Heart right ventricle (tissue), 16 donors: Measurements from ENCODE around the gene RBM14. TPM values are rescaled to one million over a fixed set of nuclear protein-coding genes. Genes with fewer than 3 reads are reported as not detected.

Experiments used
- ATAC-seq, 8 donors: fragments of 200-7000 bp; cut with Tn5 transposase; one replicate each; pipeline ENCODE4 v1.9.1; 2020; ENCODE audit warnings: mild to moderate bottlenecking in 8 of 8, moderate library complexity in 8 of 8, moderate number of reproducible peaks in 1 of 8
- DNase-seq, 2 donors: peaks; one replicate each; pipeline ENCODE4 v3.0.0-alpha.2; 2020
- H3K27ac ChIP-seq, 10 donors: fragments of 200-600 bp; sonication (generic) in 2 of 10; one replicate each; pipeline versions ENCODE4 v1.5.0 to v1.8.0; 2020 to 2022; ENCODE audit warnings: mild to moderate bottlenecking in 3 of 10
- H3K27me3 ChIP-seq, 7 donors: fragments of 200-600 bp; one replicate each; pipeline ENCODE4 v1.8.0; 2021 to 2022; ENCODE audit warnings: mild to moderate bottlenecking in 2 of 7
- H3K36me3 ChIP-seq, 9 donors: fragments of 200-600 bp; sonication (generic) in 1 of 9; one replicate each; pipeline versions ENCODE4 v1.5.0 to v1.8.0; 2020 to 2022; ENCODE audit warnings: mild to moderate bottlenecking in 2 of 9
- H3K4me1 ChIP-seq, 9 donors: fragments of 200-600 bp; sonication (generic) in 1 of 9; one replicate each; pipeline versions ENCODE4 v1.5.0 to v1.8.0; 2020 to 2022; ENCODE audit warnings: mild to moderate bottlenecking in 4 of 9
- H3K4me3 ChIP-seq, 10 donors: fragments of 200-600 bp; sonication (generic) in 2 of 10; one replicate each; pipeline versions ENCODE4 v1.5.0 to v1.8.0; 2020 to 2022; ENCODE audit warnings: mild to moderate bottlenecking in 7 of 10, moderate library complexity in 2 of 10
- H3K9me3 ChIP-seq, 11 donors: fragments of 200-600 bp in 10 of 11; sonication (generic) in 2 of 11; one replicate each; pipeline versions ENCODE4 v1.5.0 to v1.8.0; 2013 to 2022; ENCODE audit warnings: mild to moderate bottlenecking in 2 of 11, control low read depth in 1 of 11, moderate library complexity in 1 of 11
- CTCF ChIP-seq, 9 donors: fragments of 200-600 bp; sonication (generic) in 2 of 9; IDR thresholded peaks; one replicate each; pipeline versions ENCODE4 v1.5.0 to v1.8.0; 2021 to 2022; ENCODE audit warnings: antibody characterized with exemption in 9 of 9, mild to moderate bottlenecking in 5 of 9, moderate library complexity in 1 of 9
- WGBS, 2 donors: extraction: QIAGEN DNeasy Blood & Tissue Kit; methylation state at CpG; one replicate each; pipeline ENCODE4 v1.1.7; 2013; ENCODE audit warnings: inconsistent platforms in 1 of 2; 5-methylcytosine and 5-hydroxymethylcytosine counted together
- intact Hi-C, 10 donors: fragments of 100-400 bp; cut with DNase I; formaldehyde crosslinking; loops; one replicate each; pipeline versions ENCODE4 v1.11.1 to v1.14.2; 2022
- polyA plus RNA-seq, 2 donors: library from polyadenylated mRNA; stranded (reverse); fragments of 200-250 nt; gene quantifications; one replicate each; pipeline ENCODE4 v1.2.3, GENCODE V29; 2013
- total RNA-seq, 10 donors: library from RNA; stranded (reverse); fragmentation: NEBNext Ultra II Directional in 3 of 10; extraction: Animal tissue kit (Norgen Biotek cat#: 25700) in 3 of 10; gene quantifications; one replicate each; pipeline versions ENCODE4 v1.2.1 to v1.2.4, GENCODE V29; 2021 to 2023
- donor health status: Arrhythmogenic right ventricular cardiomyopathy.
- donor health status: ischemic (EF 13 %, LVEDD 7.1; RV severe dilation, severe dysfunction).
- donor health status: healthy with polysubstance abuse.
- donor health status: DM: no; HTN: yes; CAD: no.
- donor health status: DM: no; HTN: no; CAD: no.
- donor health status: ischemic (EF 25% LVEDD 6.9; RV normal size, moderate dysfunction).
- donor health status: ischemic (EF 25% LVEDD 5.7; RV mildly dilated, moderate dysfunction).
- donor health status: healthy.
- donor health status: DM: yes; HTN: yes; CAD: no.
- donor health status: Ischemic cardiomyopathy.
- donor health status: ischemic (EF 35%, LVEDD 5.7; RV mildly dilated, moderate dysfunction).
- donor health status: nonischemic (EF 11% LVEDD 7.7; RV severe dilation, severe dysfunction).
- donor health status: DM: yes; HTN: yes; CAD: no.
- donor health status: PGD.
- donor health status: ischemic (EF 29% LVEDD 5.4; RV normal size, mild dysfunction).
- donor health status: nonischemic (EF 23%, LVEDD 6.1; RV moderate dilation, normal function).

The RBM14 gene
- total and polyA plus RNA-seq, 12 donors = 16.2 to 49.7 (median 28.3) TPM

GRCh38 chr11:66625752-66626149 is 9.3 kb downstream of the RBM14 start:
- no peak overlapping the region for H3K4me3 ChIP-seq
- H3K27ac ChIP-seq = no peak overlapping the region
- peaks cover 22 to 56% (median 44%) of the 10 kb centered on the region in 9 donors for H3K4me1 ChIP-seq
- no peak for TF ChIP-seq CTCF (IDR thresholded peaks at IDR 0.05)
- DNase-seq (no peak), ATAC-seq (no peak)
- no peaks in the 10 kb centered on the region for H3K9me3 ChIP-seq
- H3K27me3 ChIP-seq = no peaks in the 10 kb centered on the region
- intact Hi-C loops = no loop called here
- H3K36me3 ChIP-seq = peaks cover 0 to 100% (median 60%) of the 10 kb centered on the region in 9 donors
- WGBS, 2 donors = 91 to 92% methylated on average over 9 of the region's 9 CpGs

DNA sequence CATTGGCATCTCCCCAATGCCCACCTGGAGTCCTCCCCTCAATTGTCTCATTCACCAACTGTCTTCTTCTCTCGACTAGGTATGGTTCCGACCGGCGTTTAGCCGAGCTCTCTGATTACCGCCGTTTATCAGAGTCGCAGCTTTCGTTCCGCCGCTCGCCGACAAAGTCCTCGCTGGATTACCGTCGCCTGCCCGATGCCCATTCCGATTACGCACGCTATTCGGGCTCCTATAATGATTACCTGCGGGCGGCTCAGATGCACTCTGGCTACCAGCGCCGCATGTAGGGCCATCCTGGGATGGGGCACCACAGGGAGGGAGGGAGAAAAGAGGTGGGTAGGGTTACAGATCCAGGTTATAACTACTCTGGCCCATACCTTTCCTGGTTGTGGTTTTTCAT is 10.0 kb downstream of the RBM14 start:
- Histone ChIP-seq H3K4me3 (no peak overlapping the region), H3K9me3 (no peaks in the 10 kb centered on the region), H3K27ac (no peak overlapping the region), H3K4me1 (peaks cover 22 to 50% (median 38%) of the 10 kb centered on the region in 9 donors), H3K27me3 (no peaks in the 10 kb centered on the region), H3K36me3 (peaks cover 0 to 100% (median 60%) of the 10 kb centered on the region in 9 donors)
- DNase-seq = no peak
- TF ChIP-seq CTCF (IDR thresholded peaks at IDR 0.05) = no peak
- ATAC-seq = no peak
- 96 to 97% methylated on average over 25 of the region's 25 CpGs for WGBS, 2 donors
- intact Hi-C loops = no loop called here

- no peaks in the 10 kb centered on the region for H3K27me3 ChIP-seq
- TF ChIP-seq CTCF (IDR thresholded peaks at IDR 0.05) = no peak
- H3K4me1 ChIP-seq = peaks cover 20 to 45% (median 35%) of the 10 kb centered on the region in 9 donors
- ATAC-seq = peak in 2 of 8 donors; percentile 27 to 37
- no peak overlapping the region for H3K4me3 ChIP-seq
- DNase-seq = no peak
- WGBS, 2 donors = 88% methylated on average over 7 of the region's 7 CpGs
- intact Hi-C loops = no loop called here
- H3K36me3 ChIP-seq = peaks cover 0 to 100% (median 60%) of the 10 kb centered on the region in 9 donors
- no peaks in the 10 kb centered on the region for H3K9me3 ChIP-seq
- H3K27ac ChIP-seq = no peak overlapping the region
Observed at GRCh38 chr11:66626926-66627325, 10.5 kb downstream of the RBM14 start.

DNA sequence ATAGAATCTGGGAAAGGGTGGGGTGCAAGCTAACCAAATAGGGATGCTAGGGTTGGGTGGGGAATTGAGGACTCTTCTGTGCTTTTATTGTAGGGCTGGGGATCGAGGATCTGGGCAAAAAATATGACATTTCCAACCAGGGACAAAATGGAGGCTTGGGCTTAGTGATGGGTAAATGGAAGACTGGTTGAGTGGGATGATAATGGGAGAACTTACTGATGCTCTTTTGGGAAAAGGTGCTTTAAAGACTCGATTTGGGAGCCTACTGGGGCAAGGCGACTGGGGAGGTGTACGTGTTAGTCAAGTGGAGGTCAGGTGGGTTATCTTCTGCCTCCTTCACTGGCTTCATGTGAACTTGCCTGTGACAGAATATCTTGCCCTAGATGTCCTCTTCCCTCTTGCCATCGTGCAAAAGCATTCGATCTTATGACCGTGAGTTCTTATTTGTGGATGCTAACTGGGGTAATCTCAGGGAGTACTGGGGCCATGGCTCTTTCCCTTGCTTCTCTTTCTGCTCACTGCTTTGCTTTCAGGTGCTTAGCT is 11.7 kb downstream of the RBM14 start:
- no peak for TF ChIP-seq CTCF (IDR thresholded peaks at IDR 0.05)
- H3K36me3 ChIP-seq = peaks cover 0 to 97% (median 60%) of the 10 kb centered on the region in 9 donors
- peaks cover 15 to 33% (median 24%) of the 10 kb centered on the region in 9 donors for H3K4me1 ChIP-seq

More for the DNA sequence above, 11.7 kb downstream of the RBM14 start:
- WGBS, 2 donors = 79 to 91% methylated on average over 7 of the region's 7 CpGs
- intact Hi-C loops = no loop called here
- ATAC-seq (no peak), DNase-seq (no peak)
- H3K9me3 ChIP-seq = no peaks in the 10 kb centered on the region
- no peaks in the 10 kb centered on the region for H3K27me3 ChIP-seq
- no peak overlapping the region for H3K4me3 ChIP-seq
- H3K27ac ChIP-seq = no peak overlapping the region
